SJSA1 (cell line): ENCODE data around the gene ABHD10. TPM values are rescaled to one million over a fixed set of nuclear protein-coding genes. Genes with fewer than 3 reads are reported as not detected.

ENCODE experiments used
- DNase-seq, 2 experiments: peaks; one replicate each; pipeline ENCODE4 v3.0.0-alpha.2; 2015 to 2020; ENCODE audit warnings: low spot score in 2 of 2, low read depth in 1 of 2
- H3K27ac ChIP-seq: fragments of 250-450 bp; sonication (Bioruptor Pico); 2 replicates; pipeline ENCODE4 v1.5.1; 2020; ENCODE audit warnings: mild to moderate bottlenecking, moderate library complexity
- H3K27me3 ChIP-seq: fragments of 250-450 bp; sonication (Bioruptor Pico); replicated peaks from 2 replicates; pipeline ENCODE4 v1.5.1; 2020; ENCODE audit warnings: mild to moderate bottlenecking, moderate library complexity
- H3K36me3 ChIP-seq: fragments of 250-450 bp; sonication (Bioruptor Pico); 2 replicates; pipeline ENCODE4 v1.5.1; 2020; ENCODE audit warnings: mild to moderate bottlenecking
- H3K4me1 ChIP-seq: fragments of 250-450 bp; sonication (Bioruptor Pico); replicated peaks from 2 replicates; pipeline ENCODE4 v1.6.1; 2021; ENCODE audit warnings: mild to moderate bottlenecking
- H3K4me3 ChIP-seq: fragments of 250-450 bp; sonication (Bioruptor Pico); 2 replicates; pipeline ENCODE4 v1.5.1; 2020; ENCODE audit warnings: mild to moderate bottlenecking
- H3K9me3 ChIP-seq: fragments of 250-450 bp; sonication (Bioruptor Pico); replicated peaks from 2 replicates; pipeline ENCODE4 v1.5.1; 2020; ENCODE audit warnings: mild to moderate bottlenecking
- total RNA-seq: library from RNA; depleted of rRNA; stranded (reverse); fragments of >200 nt; shearing (Covaris generic); gene quantifications from 2 replicates; pipeline ENCODE4 v1.2.3, GENCODE V29; 2014

ABHD10 gene
- total RNA-seq, 1 experiment from 2014 or later: 33.7 TPM

DNA sequence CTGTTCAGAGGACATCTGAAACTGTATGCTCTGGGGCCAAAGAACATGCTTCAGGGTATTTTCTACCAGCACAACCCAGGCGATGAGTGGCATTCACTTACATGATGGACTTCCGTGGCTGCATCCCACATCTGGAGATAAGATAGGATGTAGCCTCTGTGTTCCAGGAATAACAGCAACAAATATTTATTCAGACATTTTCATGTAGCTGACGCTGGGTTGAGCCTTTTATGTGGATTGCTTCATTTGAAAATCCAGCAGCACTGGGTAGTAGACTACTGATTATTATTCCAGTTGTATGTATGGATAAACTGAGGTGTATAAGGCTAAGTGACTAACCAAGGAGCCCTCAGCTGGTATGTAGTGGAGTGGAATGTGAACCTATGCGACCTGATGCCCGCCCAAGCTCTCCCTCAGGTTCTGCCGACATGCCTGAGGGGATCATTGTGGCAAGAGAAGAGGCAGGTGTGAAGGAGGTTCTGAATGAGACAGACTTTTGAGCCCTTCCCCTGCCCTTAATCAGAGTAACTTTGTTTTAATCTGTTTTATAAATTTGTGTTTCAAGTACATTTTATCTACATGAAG lies 25.9 kb upstream of the ABHD10 start:
- Histone ChIP-seq H3K36me3 (peaks cover 43% of the 10 kb centered on the region), H3K27me3 (no peaks in the 10 kb centered on the region), H3K4me1 (peaks cover 20% of the 10 kb centered on the region), H3K9me3 (no peaks in the 10 kb centered on the region), H3K4me3 (no peak overlapping the region), H3K27ac (no peak overlapping the region)
- DNase-seq: no peak

DNA sequence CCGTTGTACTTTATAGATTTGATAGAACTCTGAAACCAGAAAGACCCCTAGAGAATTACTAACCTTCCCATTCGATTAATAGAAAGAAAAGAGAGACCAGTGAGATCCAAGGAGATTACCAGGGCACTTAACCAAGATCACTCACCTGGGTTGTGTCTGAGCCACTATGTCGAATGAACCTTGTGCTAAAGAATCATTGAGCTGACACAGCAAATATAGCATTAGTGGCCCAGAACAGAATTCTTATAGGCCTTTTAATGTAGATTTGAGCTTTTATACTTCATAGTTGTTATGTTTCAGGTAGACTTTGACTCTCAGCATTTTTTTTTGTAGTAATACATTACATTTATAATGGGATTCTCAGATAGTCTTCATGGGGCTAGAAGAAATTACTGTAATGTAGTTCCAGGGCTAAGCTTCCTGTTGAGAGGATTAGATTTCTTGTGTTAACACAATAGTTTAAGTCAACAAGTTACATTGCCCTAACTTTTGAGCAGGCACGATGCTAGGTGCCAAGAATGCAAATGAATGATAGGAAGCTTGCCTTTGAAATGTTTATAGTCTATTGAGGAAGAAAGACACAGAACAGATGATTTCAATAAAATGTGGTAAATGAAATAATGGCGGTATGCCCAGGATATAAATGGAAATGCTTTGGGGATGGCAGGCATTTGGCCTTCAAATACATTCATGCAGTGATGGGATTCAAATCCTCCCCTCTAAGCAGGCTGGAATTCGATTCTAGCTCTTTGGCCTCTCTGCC lies 24.4 kb upstream of the ABHD10 start:
- no peak overlapping the region for H3K4me3 ChIP-seq
- H3K36me3 ChIP-seq: peaks cover 41% of the 10 kb centered on the region
- DNase-seq: peak in 1 of 2 experiments; percentile 31
- H3K27me3 ChIP-seq: no peaks in the 10 kb centered on the region
- peak overlapping the region; percentile 20; the same call in 1 of the 2 replicates for H3K27ac ChIP-seq
- H3K9me3 ChIP-seq: no peaks in the 10 kb centered on the region
- peaks cover 18% of the 10 kb centered on the region for H3K4me1 ChIP-seq

DNA sequence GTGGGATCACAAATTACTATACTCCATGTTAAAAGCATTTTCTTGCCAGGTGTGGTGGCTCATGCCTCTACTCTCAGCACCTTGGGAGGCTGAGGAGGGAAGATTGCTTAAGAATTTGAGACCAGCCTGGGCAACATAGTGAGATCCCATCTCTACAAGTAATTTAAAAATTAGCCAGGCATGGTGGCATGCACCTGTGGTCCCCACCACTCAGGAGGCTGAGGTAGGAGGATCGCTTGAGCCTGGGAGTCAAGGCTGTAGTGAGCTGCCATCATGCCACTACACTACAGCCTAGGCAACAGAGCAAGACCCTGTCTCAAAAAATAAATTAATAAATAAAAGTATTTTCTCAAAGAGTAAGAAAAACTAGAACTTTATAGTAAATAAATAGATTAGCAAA lies 22.9 kb upstream of the ABHD10 start:
- Histone ChIP-seq H3K36me3 (peaks cover 38% of the 10 kb centered on the region), H3K27me3 (no peaks in the 10 kb centered on the region), H3K27ac (no peak overlapping the region), H3K4me3 (no peak overlapping the region), H3K4me1 (peaks cover 18% of the 10 kb centered on the region), H3K9me3 (no peaks in the 10 kb centered on the region)
- DNase-seq: no peak

DNA sequence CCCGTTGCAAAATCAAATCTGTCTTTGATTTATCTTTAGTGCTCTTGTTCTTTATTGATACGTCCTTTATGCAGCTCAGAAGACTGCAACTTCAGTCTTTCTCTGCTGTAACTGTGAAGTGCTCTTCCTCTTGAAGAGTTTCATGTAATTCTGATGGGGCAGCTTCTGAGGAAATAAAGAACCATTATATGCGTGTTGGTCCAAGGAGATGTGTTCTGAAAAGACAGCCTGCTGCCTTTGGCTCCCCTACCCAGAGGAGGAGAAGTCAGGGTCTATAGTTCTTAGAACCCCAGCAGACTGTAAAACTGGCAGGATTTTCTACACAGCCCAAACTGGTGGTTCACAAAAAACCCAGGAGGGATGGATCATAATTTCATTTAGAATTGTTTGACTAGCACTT lies 22.4 kb upstream of the ABHD10 start:
- H3K9me3 ChIP-seq: no peaks in the 10 kb centered on the region
- peaks cover 18% of the 10 kb centered on the region for H3K4me1 ChIP-seq
- DNase-seq: no peak
- H3K4me3 ChIP-seq: no peak overlapping the region
- H3K27me3 ChIP-seq: no peaks in the 10 kb centered on the region
- H3K27ac ChIP-seq: no peak overlapping the region
- peaks cover 38% of the 10 kb centered on the region for H3K36me3 ChIP-seq

DNA sequence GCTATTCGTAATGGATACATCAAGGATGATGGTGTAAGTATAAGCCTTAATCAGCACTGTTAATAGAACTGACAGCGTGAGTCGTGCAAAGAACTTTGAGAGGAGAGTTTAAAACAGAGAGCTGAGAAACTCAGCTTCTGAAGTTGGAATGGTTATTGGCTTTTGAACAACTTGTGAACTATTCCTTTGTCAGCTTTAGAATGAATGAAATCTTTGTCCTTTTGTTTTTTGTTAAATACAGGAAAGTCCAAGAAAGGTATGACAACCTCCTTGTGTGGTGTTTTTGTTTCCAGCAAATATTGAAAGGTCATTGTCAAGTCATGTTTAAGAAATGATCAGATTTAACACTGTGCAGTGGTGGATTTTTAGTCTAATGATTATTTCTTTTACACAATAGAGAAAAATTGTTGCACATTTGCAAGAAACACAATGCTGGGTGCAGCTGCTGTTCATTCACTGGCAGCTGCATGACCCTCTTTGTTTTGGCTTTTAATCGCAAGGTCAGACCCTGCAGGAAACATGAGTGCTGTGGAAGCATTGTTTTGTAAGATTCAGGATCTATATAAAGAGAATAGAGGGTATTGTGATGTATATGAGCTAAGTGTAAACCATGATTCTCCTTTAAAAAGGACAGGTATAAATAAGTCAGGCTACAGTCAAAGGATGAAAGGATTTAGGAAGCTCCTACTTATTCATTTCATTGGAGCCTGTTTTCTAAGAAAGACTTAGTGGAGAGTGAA lies 21.7 kb upstream of the ABHD10 start:
- Histone ChIP-seq H3K4me3 (no peak overlapping the region), H3K9me3 (no peaks in the 10 kb centered on the region), H3K27me3 (no peaks in the 10 kb centered on the region), H3K27ac (no peak overlapping the region), H3K4me1 (peaks cover 18% of the 10 kb centered on the region), H3K36me3 (peaks cover 38% of the 10 kb centered on the region)
- DNase-seq: no peak

DNA sequence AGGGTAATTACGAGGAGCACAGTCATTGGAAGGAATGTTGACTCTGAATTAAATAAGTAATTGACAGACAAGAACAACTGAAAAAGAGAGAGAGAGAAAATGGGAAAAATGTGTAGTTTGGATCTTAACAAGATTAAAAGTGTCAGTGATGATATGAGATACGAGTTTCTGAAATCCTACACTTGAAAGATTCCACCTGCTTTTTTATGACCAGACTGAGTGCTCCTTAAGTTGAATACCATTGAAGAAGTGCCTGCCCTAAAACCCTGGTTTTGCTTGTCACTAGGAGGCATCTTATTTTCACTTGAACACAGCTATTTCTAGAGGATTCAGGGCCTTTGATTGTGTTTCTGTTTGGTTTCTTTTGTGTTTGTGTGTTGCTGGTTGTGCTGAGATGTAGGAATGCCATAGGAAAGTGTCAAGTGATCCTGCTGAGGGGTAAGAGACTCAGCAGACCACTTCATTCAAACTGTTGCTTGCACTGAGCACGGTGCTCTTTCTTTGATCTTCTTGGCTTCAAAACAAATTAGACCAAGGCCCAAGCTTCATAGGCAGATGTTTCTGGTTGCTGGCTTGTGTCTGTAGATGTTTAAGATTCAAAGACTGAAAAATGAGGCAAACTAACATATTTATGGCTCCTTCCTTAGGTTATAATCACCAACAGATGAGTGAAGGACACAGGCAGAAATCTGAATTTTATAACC lies 17.2 kb upstream of the ABHD10 start:
- Histone ChIP-seq H3K36me3 (peaks cover 42% of the 10 kb centered on the region), H3K27ac (no peak overlapping the region), H3K9me3 (no peaks in the 10 kb centered on the region), H3K27me3 (no peaks in the 10 kb centered on the region), H3K4me1 (peaks cover 20% of the 10 kb centered on the region), H3K4me3 (no peak overlapping the region)
- no peak for DNase-seq

DNA sequence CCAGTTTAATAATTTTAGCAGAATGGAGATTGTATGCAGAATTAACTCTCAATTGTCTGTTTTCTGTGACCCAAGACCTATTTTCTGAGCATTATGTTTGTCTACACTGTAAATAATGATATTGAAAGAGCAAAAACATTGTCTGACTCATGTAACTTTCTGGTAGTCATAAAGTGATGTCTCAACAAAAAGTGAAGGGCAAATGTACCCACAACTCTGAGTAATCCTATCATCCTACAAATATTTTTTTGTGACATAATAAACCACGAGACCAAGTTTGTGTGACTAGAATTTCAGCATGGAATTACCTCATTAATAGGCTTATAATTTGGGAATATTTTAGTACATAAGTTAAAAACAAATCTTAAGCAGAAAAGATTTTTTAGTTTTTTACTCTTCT lies 15.4 kb upstream of the ABHD10 start:
- DNase-seq: peak in 1 of 2 experiments; percentile 42
- no peak overlapping the region for H3K4me3 ChIP-seq
- H3K27ac ChIP-seq: peak overlapping the region; percentile 24
- H3K36me3 ChIP-seq: peaks cover 53% of the 10 kb centered on the region
- peaks cover 20% of the 10 kb centered on the region for H3K4me1 ChIP-seq
- H3K27me3 ChIP-seq: no peaks in the 10 kb centered on the region
- H3K9me3 ChIP-seq: no peaks in the 10 kb centered on the region

DNA sequence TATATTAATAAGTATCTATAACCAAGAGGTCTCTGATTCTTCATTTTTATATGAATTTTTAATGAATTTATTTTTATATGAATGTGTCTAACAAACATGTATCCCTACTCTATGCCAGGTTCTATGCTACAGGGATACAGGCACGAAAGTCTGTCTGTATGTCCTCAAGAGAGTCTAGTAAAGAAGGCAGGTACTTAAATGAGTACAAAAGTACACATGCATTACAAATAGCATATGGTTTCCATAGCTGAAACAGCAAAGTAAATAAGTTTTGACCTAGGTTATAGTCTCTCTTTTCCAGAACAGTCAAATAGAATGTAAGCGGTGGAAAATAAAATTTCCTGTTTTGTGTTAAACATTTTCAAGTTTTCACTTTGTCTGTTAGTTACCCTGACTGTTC lies 13.3 kb upstream of the ABHD10 start:
- Histone ChIP-seq H3K9me3 (no peaks in the 10 kb centered on the region), H3K4me1 (peaks cover 20% of the 10 kb centered on the region), H3K27me3 (no peaks in the 10 kb centered on the region), H3K36me3 (peaks cover 61% of the 10 kb centered on the region), H3K27ac (no peak overlapping the region), H3K4me3 (no peak overlapping the region)
- no peak for DNase-seq

DNA sequence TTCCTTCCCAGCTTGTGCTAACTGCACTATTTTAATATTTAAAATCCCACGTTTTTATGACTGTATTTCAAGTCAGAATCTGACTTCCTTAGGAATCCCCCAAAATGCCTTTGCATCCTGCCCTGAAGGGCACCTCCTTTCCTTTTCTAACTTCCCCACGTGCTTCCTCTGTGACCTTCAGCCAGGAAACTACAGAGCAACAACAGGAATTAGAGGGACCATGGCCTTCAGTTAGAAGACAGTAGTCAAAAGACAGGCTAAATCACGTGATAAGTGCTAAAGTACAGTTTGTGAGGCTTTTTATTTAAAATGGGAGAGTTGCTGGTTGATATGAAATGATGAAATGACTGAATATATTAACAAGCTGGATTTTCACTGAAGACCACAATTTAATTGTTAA lies 11.8 kb upstream of the ABHD10 start:
- peaks cover 67% of the 10 kb centered on the region for H3K36me3 ChIP-seq
- no peak for DNase-seq
- peaks cover 20% of the 10 kb centered on the region for H3K4me1 ChIP-seq
- H3K27ac ChIP-seq: no peak overlapping the region
- no peaks in the 10 kb centered on the region for H3K9me3 ChIP-seq
- no peaks in the 10 kb centered on the region for H3K27me3 ChIP-seq
- no peak overlapping the region for H3K4me3 ChIP-seq

DNA sequence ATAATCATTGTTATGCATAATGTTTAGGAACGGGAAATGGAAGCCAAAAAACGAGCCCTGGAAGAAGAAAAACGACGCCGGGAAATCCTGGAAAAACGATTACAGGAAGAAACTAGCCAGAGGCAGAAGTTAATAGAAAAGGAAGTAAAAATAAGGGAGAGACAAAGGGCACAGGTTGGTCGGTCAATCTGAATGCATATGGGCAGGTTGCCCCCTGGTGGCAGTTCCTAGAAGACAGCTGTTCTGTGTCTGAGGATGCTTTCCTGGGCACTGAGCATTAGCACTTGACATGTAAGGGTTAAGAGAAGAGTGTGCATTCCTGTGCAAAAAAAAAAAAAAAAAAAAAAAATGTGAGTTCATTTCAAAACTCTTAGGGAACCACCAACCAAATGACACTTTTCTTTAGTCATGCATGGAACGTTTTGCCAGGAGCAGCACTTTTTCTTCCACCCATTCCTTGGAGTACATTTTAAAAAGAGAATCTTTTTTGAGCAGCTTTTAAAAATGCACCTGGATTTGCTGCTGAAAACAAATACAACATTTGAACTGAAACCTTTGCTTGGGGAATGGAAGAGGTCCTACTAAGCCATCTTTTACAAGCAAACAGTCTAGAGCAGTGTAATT lies 11.1 kb upstream of the ABHD10 start:
- DNase-seq: peak; percentile 69 to 78
- H3K27ac ChIP-seq: no peak overlapping the region

DNA sequence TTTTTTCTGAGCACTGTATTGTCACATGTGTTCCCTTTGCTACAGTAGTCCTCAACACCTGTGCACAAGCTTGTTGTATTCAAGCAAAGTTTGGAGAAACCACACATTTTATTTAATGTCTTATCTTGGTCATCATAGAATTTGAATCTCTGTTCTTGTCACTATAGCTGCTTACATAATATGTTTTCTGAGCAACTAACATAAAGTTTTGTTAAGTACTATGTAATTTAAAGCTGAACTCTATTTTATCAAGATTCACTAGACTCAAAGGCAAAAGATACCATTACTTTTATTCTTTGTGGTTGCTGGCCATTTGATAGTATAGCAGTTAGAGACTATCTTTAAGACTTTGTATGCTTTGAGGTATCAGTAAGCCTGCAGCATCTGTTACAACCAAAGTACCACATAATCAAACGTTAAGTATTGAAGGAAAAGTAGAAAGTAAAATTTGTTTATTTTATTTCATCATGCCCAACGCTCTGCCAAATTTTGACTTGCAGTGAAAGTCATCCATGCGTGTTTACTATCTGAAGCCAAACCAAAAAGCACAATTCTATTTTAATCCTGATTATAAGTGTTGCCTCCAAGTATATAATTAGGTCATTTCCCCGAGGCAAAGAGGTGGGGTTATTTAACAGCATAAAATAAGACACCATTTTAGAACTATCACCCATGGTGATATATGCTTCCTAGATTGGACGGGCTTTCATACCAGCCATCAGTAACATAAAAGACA lies 10.3 kb upstream of the ABHD10 start:
- no peaks in the 10 kb centered on the region for H3K9me3 ChIP-seq
- peaks cover 62% of the 10 kb centered on the region for H3K36me3 ChIP-seq
- no peak for DNase-seq
- H3K4me3 ChIP-seq: no peak overlapping the region
- peaks cover 13% of the 10 kb centered on the region for H3K4me1 ChIP-seq
- H3K27me3 ChIP-seq: no peaks in the 10 kb centered on the region
- H3K27ac ChIP-seq: no peak overlapping the region

More for the DNA sequence above, 11.1 kb upstream of the ABHD10 start:
- Histone ChIP-seq H3K4me3 (no peak overlapping the region), H3K27me3 (no peaks in the 10 kb centered on the region), H3K9me3 (no peaks in the 10 kb centered on the region), H3K4me1 (peaks cover 20% of the 10 kb centered on the region), H3K36me3 (peaks cover 62% of the 10 kb centered on the region)

DNA sequence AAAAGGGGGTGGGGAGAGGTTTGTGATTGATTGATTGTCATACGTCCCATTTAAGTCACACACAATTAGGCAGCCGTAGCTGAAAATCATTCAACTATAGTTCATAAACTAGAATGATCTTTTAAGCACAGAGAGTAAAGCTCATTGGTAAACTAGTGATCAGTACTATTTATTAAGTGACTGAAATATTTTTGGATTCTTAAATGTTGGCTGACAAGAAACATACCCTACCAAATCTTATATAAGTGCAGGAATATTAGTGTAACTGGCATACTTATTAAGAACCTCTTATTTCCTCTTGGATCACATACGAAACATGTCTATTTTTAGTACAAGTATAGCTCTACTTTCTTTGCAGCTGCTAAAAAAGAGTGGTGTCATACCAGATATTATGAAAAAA lies 8.4 kb upstream of the ABHD10 start:
- Histone ChIP-seq H3K4me1 (peaks cover 7% of the 10 kb centered on the region), H3K27me3 (no peaks in the 10 kb centered on the region), H3K27ac (no peak overlapping the region), H3K36me3 (peaks cover 58% of the 10 kb centered on the region), H3K4me3 (no peak overlapping the region), H3K9me3 (no peaks in the 10 kb centered on the region)
- DNase-seq: no peak
